NT2/D1 (cell line): ENCODE results near the gene NAP1L5.

ENCODE experiments used
- SUZ12 ChIP-seq: IDR thresholded peaks from 2 replicates; pipeline ENCODE4 v1.6.1; 2011; ENCODE audit not compliant: insufficient read length, insufficient read depth; ENCODE audit errors: extremely low read depth
- YY1 ChIP-seq: IDR thresholded peaks from 2 replicates; pipeline ENCODE4 v1.6.1; 2011; ENCODE audit not compliant: insufficient read length, insufficient read depth
- ZNF274 ChIP-seq: IDR thresholded peaks from 2 replicates; pipeline ENCODE4 v1.6.1; 2011; ENCODE audit warnings: mild to moderate bottlenecking, low read depth, low read length

- TF ChIP-seq SUZ12 (no peak), YY1 (no peak), ZNF274 (no peak)
These were observed 30.5 kb upstream of the NAP1L5 start for GRCh38 chr4:88728146-88728545.
